ENCODE data around the gene ZNF579.

Gene ZNF579

DNA sequence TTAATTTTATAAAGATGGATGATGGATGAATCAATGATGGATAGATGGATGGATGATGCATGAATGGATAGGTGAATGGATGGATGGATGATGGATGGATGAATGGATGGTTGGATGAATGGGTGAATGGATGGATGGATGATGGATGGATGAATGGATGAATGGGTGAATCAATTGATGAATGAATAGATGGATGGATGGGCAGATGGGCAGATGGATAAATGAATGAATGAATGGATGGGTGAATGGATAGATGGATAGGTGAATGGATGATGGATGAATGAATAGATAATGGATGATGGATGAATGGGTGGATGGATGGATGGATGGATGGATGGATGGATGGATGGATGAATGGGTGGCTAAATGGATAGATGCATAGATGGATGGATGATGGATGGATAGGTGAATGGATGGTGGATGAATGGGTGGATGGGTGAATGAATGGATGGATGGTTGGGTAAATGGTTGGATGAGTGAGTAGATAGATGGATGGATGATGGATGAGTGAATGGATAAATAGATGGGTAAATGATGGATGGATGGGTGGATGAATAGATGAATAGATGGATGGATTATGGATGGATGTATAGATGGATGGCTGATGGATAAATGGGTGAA lies 12.8 kb downstream of the ZNF579 start:
- no peak for DNase-seq (ENCODE audit: low spot score)

DNA sequence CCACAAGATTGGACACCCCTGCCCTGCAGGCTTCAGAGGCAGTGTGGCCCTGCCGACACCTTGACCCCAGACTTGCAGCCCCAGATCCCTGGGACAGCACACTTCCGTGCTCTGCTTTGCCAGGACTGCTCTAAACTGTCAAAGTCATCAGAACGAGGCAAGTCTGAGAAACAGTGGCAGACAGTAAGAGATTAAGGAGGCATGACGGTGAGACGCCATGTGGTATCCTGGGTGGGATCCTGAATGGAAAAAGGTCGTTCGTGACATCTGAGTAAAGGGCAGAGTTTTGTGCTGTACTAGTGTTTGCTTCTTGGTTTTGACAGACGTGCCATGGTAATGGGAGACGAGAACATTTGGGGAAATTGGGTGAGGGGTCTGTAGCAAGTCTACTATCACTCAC lies 13.8 kb downstream of the ZNF579 start:
- DNase-seq (ENCODE audit: low spot score) = no peak

DNA sequence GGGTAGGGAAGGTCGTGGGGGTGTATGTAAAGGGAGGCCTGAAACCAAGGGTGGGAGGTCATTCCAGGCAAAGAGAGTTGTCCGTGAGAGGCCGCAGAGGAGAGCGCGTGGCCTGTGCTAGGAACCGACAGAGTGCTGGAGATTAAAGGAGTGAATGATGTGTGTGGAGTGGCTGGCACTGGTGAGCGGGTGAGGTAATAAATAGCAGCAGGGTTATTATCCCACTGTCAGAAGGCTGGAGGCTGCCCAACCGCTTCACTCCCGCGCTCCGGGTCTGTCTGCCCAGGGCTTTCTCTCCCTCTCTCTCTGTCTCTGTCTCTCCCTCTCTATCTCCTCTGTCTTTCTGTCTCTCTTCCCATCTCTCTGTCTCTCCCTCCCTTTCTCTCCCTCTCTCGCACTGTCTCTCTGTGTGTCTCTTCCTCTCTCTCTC lies 17.4 kb downstream of the ZNF579 start:
- DNase-seq (ENCODE audit: low spot score) = no peak

- no peak for DNase-seq (ENCODE audit: low spot score)
Observed at GRCh38 chr19:55559684-55560083, 21.0 kb downstream of the ZNF579 start.

DNA sequence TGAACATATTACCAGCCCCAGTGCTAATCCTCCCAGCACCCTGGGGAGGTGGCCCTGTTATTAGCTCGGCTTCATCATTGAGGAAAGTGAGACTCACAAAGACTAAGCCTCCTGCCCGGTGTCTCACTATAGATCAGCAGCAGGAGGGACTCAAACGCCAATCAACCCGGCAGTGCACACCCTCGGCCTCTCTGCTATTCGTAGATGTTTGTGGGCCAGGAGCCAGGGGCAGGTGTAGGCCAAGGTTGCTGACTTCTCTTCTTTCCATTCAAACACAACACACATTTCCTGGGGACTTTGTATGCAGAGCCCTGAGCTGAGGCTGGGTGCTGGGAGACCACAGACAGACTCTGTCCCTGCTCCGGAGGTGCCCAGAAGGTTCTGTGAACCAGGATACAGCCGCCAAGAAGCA lies 25.9 kb downstream of the ZNF579 start:
- DNase-seq (ENCODE audit: low spot score) = no peak

DNA sequence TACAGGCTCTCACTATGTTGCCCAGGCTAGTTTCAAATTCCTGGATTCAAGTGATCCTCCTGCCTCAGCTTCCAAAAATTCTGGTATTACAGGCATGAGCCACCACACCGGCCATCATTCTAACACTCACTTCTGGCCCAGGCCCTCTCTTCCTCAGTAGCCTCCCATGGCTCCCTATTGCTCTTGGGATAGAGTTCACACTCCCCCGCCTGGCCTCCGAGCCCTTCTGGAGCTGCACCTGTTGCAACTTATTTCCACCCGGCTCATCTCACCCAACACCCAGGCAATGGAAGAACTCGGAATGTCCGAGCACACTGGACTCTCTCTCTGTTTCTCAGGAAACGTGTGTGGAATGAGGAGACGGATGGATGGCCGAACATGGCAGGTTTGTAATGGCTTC lies 26.3 kb downstream of the ZNF579 start:
- no peak for DNase-seq (ENCODE audit: low spot score)

DNA sequence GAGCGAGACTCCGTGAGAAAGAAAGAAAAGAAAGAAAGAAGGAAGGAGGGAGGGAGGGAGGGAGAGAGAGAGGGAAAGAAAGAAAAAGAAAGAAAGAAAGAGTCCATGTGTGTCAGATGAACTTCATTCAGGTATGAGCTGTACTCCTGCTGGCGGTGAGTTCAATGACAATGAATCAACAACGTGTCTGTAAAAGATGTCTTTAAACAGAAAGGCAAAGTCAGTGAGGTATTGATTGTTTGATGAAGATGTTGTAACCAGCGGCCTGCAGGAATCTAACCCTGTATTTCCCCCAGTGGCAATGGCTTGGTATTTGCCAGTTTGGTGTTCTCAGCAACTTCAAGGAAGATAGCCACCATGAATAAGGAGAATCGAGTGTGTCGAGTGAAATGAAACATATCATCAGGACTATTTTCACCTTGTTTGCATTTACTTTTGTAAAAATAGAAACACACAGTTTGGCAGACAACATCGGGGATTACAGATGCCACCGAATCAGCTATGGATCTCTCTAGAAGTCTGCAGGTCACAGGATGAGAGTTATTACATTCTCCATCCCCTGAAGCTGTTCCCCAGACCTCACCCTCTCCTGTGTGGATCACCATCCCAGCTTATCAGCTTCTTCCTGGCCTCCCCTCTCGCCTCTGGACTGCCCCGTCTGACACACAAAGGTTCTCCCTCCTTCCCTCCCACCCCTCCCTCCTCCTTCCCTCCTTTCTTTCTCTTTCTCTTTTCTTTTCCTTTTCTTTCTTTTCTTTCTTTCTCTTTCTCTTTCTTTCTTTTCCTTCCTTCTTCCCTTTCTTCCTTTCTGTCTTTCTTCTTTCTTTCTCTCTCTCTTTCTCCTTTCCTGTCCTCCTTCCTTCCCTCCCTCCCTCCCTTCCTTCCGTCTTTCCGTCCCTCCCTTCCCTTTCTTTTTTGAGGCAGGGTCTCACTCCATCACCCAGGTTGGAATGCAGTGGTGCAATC lies 27.1 kb downstream of the ZNF579 start:
- no peak for DNase-seq (ENCODE audit: low spot score)

- DNase-seq (ENCODE audit: low spot score) = no peak
Observed at GRCh38 chr19:55552620-55553019, 28.0 kb downstream of the ZNF579 start.

- no peak for DNase-seq (ENCODE audit: low spot score)
Observed at GRCh38 chr19:55552206-55552605, 28.4 kb downstream of the ZNF579 start.

DNA sequence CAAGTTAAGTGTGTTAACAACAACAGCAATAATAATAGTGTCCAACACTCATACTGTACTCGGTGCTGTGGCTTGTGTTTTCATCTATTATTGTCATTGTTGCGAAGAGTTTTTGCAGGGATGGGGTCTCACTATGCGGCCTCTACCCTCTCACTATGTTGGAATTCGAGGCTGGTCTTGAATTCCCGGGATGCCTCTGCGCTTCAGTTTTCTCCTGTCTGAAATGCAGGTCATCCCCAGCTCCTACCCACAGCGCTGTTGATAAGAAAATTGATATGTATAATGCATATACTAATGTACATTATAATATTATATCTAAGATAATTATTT lies 30.4 kb downstream of the ZNF579 start:
- DNase-seq (ENCODE audit: low spot score) = no peak

- DNase-seq (ENCODE audit: low spot score) = no peak
Observed at GRCh38 chr19:55549500-55550320, 30.9 kb downstream of the ZNF579 start.

DNA sequence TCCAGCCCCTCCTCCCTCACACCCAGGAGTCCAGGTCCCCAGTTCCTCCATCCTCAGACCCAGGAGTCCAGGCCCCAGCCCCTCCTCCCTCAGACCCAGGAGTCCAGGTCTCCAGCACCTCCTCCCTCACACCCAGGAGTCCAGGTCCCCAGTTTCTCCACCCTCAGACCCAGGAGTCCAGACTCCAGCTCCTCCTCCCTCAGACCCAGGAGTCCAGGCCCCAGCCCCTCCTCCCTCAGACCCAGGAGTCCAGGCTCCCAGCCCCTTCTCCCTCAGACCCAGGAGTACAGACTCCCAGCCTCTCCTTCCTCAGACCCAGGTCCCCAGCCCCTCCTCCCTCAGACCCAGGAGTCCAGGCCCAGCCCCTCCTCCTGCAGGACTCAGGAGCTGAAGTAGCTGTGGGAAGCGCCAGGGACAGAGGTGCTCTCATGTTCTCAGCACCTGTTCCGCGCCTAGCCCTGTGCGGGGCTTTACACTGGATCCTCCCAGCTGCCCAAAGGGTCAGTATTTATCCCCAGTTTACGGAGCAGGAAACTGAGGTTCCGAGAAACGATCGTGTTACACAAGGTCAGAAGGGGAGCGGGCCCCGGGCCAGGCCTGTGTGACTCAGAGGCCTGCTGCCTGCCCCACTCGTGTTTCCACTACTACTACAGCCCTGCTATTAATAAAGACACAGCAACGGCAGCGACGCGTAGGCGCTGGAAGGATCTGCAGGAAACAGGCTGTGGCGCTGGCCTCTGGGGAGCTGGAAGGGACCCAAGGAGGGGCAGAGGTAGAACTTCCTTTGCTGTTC lies 33.6 kb downstream of the ZNF579 start:
- DNase-seq (ENCODE audit: low spot score) = no peak

GRCh38 chr19:55546011-55546410 lies 34.6 kb downstream of the ZNF579 start:
- no peak for DNase-seq (ENCODE audit: low spot score)

- DNase-seq (ENCODE audit: low spot score) = no peak
Observed at GRCh38 chr19:55545443-55545842, 35.2 kb downstream of the ZNF579 start, which contains the start of gene SBK3. SBK3 (minus strand) TSS chr19:55545543; CDS start chr19:55545543, 0 bp downstream.

DNA sequence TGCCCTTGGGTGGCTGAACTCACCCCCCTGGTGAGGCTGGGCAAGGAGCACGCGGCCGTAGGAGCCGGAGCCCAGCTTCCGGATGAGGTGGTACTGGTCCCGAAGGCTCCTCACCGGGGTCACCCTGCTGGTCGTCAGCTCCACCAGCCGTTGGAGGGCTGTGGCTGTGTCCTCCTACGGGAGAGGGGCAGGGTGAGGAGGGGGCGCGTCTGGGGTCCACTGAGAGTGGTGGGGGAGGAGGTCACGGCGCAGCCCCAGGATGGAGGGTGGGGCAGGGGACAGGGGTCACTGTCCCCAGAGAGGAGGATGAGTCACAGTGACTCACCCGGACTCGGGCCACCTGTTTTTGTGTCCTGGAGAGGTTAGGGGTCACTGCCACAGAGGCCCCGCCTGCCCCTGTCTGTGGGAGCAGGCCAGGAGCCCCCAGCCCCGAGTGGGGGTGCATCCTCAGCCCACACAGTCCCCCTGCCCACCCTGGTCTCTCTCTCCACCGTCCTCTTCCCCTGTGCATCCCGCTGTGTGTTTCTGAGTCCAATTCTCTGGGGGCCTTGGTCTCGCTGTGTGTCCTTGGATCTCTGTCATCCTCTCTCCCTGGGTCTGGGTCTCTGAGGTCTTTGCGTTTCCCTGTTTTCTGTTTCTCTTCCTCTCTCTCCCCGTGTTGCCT lies 35.7 kb downstream of the ZNF579 start:
- DNase-seq (ENCODE audit: low spot score) = no peak

- DNase-seq (ENCODE audit: low spot score) = no peak
Observed at GRCh38 chr19:55544014-55544413, 36.6 kb downstream of the ZNF579 start.

- no peak for DNase-seq (ENCODE audit: low spot score)
Observed at GRCh38 chr19:55543567-55543966, 37.1 kb downstream of the ZNF579 start.

DNA sequence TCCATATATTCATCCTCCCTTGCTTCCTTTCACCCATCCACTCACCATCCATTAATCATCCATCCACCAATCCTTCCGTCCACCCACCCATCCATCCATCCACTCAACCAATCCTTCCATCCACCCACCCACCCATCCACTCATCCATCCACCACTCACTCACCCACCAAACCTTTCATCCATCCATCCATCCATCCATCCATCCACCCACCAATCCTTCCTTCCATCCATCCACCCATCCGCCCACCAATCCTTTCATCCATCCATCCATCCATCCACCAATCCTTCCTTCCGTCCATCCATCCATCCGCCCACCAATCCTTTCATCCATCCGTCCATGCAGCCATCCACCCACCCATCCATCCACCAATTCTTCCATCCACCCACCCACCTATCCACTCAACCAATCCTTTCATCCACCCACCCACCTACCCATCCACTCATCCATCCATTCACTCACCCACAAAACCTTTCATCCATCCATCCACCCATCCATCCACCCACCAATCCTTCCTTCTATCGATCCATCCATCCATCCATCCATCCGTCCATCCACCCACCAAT lies 38.3 kb downstream of the ZNF579 start:
- no peak for DNase-seq (ENCODE audit: low spot score)

DNA sequence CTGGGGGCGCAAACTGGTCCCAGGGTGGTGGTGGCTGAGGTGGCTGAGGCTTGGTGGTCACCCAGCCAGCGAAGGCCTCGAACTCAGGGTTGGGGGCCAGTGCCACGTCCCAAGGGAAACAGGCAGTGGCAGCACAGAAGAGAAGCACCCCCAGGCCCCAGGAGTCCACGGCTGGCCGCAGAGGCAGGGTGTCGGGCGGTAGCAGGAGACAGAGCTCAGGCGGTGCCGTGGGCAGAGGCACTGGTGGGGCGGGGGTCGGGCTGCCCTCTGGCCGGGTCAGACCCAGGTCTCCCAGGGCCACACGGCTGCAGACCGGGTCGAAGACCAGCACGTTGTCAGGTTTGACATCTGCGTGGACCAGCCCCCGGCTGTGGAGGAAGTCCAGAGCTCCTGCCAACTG lies 39.6 kb downstream of the ZNF579 start:
- DNase-seq (ENCODE audit: low spot score) = no peak

DNA sequence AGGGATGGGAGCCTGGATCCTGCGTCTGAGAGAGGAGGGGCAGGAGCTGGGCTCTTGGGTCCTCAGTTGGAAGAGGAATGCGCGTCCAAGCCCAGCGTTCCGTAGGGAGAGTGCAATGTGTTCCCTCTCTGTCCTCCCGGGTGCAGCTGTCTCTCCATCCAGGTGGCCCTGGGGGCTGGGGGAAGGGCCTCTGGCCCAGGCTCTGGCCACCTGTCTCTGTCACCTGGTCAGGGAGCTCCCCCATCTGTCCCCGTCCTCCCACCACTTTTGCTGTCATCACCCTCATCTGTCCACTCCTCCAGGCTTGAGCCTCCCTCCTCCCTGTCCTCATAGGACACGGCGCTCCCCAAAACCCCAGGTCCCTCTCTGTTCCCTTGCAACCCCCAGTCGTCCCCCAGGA lies 40.0 kb downstream of the ZNF579 start:
- no peak for DNase-seq (ENCODE audit: low spot score)
